Measurements from ENCODE around the gene SPATA31E1. TPM values are rescaled to one million over a fixed set of nuclear protein-coding genes. Genes with fewer than 3 reads are reported as not detected.

The SPATA31E1 gene
- polyA plus RNA-seq, 1 of the 3 experiments (the other 2 are of a cell fraction) = not detected

Other genes starting within 250 kb of the SPATA31E1 start
- gene CTSL, start 156.8 kb upstream of the SPATA31E1 start, polyA plus RNA-seq (2012; rRNA removed) = 98.3 and 114 TPM in 2 replicates
- gene SPATA31C1, start 35.1 kb downstream of the SPATA31E1 start, polyA plus RNA-seq (2012; rRNA removed) = not detected in 2 replicates
- gene CDK20, start 91.7 kb downstream of the SPATA31E1 start, polyA plus RNA-seq (2012; rRNA removed) = 21.4 and 23.9 TPM in 2 replicates